ENCODE data around the gene TUBA1A.

DNA sequence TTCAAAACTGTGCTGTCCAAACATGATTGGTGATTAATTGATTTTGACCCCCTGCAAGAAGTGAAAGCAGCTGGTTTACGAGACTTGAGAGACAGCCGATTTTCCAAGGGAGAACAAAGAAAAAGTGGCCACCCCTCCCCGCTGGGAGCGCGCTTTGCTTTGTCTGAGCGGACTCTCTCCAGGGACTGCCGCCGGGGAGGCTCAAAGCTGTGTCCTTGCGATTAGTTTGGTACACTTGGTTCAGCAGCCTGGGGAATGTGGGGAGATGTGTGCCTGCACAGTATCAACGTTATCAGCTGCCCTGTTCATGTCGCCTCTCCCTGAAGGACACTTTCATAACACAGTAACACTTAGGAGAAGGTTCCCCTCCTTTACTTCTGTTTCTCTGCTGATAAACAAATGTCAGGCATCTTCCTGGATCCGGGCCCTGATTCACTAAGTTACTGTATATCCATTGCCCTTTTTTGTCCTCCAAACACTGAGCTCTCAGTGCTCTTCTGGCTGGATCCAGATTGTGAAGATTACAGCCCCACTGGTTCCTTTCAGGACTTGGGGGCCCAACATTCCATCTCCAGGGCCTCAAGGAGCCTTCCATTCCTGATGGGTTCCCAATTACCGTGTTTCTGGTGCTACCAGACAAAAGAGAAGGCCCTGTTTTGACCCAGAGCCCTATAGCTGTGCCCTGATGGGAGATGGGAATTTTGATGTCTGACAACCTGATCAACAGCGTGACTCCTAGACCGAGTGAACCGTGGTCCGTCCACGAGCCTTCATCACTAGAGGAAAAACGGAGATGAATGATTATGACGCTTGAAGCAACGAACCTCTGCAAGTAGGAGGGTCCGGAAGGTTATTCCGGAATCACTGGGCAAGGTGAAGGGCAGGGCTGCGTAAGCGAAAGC is 44.3 kb upstream of the TUBA1A start:
- TF ChIP-seq, protein P1, sequence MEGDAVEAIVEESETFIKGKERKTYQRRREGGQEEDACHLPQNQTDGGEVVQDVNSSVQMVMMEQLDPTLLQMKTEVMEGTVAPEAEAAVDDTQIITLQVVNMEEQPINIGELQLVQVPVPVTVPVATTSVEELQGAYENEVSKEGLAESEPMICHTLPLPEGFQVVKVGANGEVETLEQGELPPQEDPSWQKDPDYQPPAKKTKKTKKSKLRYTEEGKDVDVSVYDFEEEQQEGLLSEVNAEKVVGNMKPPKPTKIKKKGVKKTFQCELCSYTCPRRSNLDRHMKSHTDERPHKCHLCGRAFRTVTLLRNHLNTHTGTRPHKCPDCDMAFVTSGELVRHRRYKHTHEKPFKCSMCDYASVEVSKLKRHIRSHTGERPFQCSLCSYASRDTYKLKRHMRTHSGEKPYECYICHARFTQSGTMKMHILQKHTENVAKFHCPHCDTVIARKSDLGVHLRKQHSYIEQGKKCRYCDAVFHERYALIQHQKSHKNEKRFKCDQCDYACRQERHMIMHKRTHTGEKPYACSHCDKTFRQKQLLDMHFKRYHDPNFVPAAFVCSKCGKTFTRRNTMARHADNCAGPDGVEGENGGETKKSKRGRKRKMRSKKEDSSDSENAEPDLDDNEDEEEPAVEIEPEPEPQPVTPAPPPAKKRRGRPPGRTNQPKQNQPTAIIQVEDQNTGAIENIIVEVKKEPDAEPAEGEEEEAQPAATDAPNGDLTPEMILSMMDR (conservative IDR thresholded peaks at IDR 0.05; ENCODE audit: low read depth in 2 of 2): no peak
- TF ChIP-seq EZH2phosphoT487 (IDR thresholded peaks at IDR 0.05; ENCODE audit: unreplicated experiment): no peak
- TF ChIP-seq POLR2AphosphoS5 (IDR thresholded peaks at IDR 0.05; ENCODE audit: low read depth): no peak
- TF ChIP-seq ZNF331 (CRISPR knock-in tag; IDR thresholded peaks at IDR 0.05; ENCODE audit: low read depth): no peak

All from GM23338 (cell line).